Stimulated activated CD4-positive, alpha-beta T cell treated with anti-CD3 and anti-CD28 coated beads, Interleukin-1b, Interleukin-23, amount 100 ng/mL, for 1 hour (primary cell): ENCODE results near the gene STAT4.

Experiments
- DNase-seq, 2 donors: peaks; one replicate each; pipeline ENCODE4 v3.0.0-alpha.2; 2020; ENCODE audit warnings: low read depth in 2 of 2

STAT4 gene

GRCh38 chr2:191173206-191173605 is 22.4 kb upstream of the STAT4 start:
- DNase-seq, result no peak

- no peak for DNase-seq
Measured at GRCh38 chr2:191171708-191172355, 21.0 kb upstream of the STAT4 start.

- DNase-seq, result no peak
Measured at GRCh38 chr2:191171286-191171685, 20.5 kb upstream of the STAT4 start.

- no peak for DNase-seq
Measured at GRCh38 chr2:191170773-191171172, 20.0 kb upstream of the STAT4 start.

- no peak for DNase-seq
Measured at GRCh38 chr2:191170301-191170636, 19.5 kb upstream of the STAT4 start.

- no peak for DNase-seq
Measured at GRCh38 chr2:191169456-191170300, 18.9 kb upstream of the STAT4 start.

- DNase-seq, result no peak
Measured at GRCh38 chr2:191167766-191168165, 17.0 kb upstream of the STAT4 start.

GRCh38 chr2:191166756-191167445 is 16.1 kb upstream of the STAT4 start:
- no peak for DNase-seq

- DNase-seq, result no peak
Measured at GRCh38 chr2:191166111-191166755, 15.4 kb upstream of the STAT4 start.

GRCh38 chr2:191165176-191165643 is 14.4 kb upstream of the STAT4 start:
- no peak for DNase-seq

GRCh38 chr2:191158747-191159146 is 8.0 kb upstream of the STAT4 start:
- no peak for DNase-seq

- DNase-seq, result no peak
Measured at GRCh38 chr2:191158193-191158592, 7.4 kb upstream of the STAT4 start.

GRCh38 chr2:191155608-191156071 is 4.8 kb upstream of the STAT4 start:
- DNase-seq, result no peak

GRCh38 chr2:191153716-191154115 is 2.9 kb upstream of the STAT4 start:
- DNase-seq, result no peak

GRCh38 chr2:191152482-191153240 is 1.9 kb upstream of the STAT4 start:
- no peak for DNase-seq

- no peak for DNase-seq
Measured at GRCh38 chr2:191151331-191151730, 537 bp upstream of the STAT4 start.

GRCh38 chr2:191150230-191150599 is 579 bp downstream of the STAT4 start:
- no peak for DNase-seq

- no peak for DNase-seq
Measured at GRCh38 chr2:191149391-191149790, 1.4 kb downstream of the STAT4 start.

GRCh38 chr2:191148791-191149190 is 2.0 kb downstream of the STAT4 start:
- no peak for DNase-seq

- no peak for DNase-seq
Measured at GRCh38 chr2:191148281-191148680, 2.5 kb downstream of the STAT4 start.

- no peak for DNase-seq
Measured at GRCh38 chr2:191145769-191146471, 4.9 kb downstream of the STAT4 start.
